Stimulated activated CD8-positive, alpha-beta memory T cell treated with anti-CD3 and anti-CD28 coated beads, Interleukin-12 subunit alpha, Interleukin-12 subunit beta, amount 100 ng/mL, for 1 hour (primary cell): Measurements from ENCODE around the gene CRY2.
"Not testable (repeated sequence)": the region's sequence is repeated elsewhere in the genome, so short reads cannot be mapped to it uniquely, and the experiment has no call there.

Source experiments
- DNase-seq: peaks from one replicate; pipeline ENCODE4 v3.0.0-alpha.2; 2020; ENCODE audit warnings: low read depth

The CRY2 gene

DNA sequence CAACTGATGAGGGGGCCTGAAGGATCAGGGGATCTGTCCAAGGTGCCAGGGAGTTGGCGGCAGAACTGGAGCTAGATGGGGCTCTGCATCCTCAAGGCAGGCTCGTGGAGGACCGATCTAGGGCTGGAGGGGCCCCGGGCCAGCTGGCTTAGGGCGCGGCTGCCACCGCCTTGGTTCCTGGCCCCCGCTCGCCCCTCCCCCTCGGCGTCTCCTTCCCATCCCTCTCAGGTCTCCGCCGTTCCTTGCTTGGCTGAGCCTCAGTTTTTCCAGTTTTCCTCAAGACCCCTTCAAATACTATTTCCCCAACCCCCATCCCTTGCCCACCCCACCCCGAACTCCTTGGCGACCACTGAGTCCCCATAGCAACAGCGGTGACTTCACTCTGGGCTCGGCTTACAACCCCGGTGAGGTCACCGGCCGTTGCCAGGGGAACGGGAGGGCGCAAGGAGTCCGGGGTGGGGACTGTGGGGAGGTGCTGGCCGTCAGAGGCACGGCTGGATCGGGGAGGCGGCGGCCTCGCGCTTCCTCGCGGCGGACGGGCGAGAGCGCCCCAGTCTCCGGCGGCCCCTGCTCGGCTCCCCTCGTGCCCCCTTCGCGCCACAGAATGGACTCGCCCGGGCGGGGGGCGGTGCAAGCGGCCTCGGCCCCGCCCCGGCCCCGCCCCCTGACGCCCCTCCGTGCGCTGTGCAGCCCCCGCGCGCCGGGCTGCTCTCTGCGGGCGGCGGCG, 52.3 kb downstream of the CRY2 start:
- peak; percentile 39 for DNase-seq

DNA sequence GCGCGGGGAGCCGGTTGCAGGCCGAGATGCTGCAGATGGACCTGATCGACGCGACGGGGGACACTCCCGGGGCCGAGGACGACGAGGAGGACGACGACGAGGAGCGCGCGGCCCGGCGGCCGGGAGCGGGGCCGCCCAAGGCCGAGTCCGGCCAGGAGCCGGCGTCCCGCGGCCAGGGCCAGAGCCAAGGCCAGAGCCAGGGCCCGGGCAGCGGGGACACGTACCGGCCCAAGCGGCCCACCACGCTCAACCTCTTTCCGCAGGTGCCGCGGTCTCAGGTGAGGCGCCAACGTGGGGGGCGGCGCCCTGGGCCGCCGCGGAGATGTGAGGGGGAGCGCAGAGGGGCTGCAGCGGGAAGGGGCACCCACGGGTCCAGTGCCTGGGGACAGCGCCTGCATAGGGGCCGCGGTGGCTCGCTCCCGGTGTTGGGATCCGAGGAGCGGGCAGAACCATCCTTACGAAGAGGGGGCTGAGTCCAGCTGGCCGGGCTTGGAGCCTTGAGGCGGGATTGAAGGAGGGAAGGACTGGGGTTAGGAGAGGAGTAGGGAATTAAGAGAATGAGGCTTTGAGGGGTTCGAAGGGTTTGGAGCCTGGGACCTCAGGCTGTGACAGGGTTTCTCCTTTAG, 53.0 kb downstream of the CRY2 start:
- DNase-seq = not testable (repeated sequence)

DNA sequence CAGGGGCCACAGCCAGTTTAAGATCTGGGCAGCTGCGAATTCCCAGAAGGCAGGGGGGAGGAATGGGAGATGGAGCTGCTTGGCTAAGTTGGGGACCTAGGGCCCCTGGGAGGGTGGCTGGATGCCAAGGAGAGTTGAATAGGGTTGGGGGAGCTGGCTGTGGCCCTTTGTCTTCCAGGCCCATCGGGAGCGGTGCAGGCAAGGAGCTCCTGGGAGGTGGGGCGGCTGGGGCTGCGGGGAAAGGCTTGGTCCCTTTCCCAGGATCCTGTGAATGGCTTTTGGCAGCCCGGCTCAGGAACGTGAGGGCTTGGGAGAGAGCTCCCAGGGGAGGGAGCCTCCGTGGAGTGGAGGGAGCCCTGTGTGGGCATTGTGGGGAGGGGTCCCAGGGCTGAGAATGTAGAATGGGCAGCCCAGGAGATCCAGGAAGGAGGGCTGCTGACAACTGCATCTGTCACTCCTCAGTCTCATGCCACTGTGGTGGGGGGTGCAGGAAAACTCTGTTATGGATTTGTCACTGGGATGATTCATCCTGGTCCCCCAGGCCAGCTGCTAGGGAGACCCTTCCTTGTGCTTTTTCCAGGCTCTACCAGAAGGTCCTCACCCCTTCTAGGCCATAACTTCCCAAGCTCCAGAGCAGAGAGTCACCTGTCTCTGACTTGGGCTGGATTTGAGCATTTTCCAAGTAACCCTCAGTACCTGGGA, 53.8 kb downstream of the CRY2 start:
- no peak for DNase-seq

DNA sequence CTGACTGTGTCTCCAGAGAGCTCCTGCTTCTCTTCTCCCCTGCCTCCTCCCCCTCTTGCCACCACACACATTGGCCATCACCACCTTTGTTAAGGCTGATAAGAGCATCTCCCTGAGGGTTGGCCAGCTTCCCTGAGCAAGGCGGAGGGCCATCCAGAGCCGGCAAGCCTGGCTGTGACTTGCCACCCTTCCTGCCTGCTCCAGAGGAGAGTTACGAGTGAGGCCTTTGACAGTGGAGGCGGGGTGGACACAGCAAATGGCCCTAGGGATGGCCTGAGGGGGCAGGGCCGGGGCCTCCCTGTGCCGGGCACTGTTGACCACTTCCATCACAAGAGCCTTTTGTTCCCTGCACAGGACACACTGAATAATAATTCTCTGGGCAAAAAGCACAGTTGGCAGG, 54.4 kb downstream of the CRY2 start:
- DNase-seq = no peak

DNA sequence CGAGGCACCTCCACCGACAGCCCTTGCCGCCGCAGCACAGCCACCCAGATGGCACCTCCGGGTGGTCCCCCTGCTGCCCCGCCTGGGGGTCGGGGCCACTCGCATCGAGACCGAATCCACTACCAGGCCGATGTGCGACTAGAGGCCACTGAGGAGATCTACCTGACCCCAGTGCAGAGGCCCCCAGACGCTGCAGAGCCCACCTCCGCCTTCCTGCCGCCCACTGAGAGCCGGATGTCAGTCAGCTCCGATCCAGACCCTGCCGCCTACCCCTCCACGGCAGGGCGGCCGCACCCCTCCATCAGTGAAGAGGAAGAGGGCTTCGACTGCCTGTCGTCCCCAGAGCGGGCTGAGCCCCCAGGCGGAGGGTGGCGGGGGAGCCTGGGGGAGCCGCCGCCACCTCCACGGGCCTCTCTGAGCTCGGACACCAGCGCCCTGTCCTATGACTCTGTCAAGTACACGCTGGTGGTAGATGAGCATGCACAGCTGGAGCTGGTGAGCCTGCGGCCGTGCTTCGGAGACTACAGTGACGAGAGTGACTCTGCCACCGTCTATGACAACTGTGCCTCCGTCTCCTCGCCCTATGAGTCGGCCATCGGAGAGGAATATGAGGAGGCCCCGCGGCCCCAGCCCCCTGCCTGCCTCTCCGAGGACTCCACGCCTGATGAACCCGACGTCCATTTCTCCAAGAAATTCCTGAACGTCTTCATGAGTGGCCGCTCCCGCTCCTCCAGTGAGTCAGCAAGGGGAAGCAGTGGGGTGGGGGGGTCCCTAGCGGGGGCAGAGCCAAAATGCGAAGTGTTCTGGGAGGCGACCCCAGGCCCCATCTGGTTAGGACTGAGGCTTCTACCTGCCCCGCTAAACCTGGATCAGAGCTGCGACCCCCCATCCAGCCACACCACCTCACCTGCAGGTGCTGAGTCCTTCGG, 55.4 kb downstream of the CRY2 start:
- DNase-seq = no peak

DNA sequence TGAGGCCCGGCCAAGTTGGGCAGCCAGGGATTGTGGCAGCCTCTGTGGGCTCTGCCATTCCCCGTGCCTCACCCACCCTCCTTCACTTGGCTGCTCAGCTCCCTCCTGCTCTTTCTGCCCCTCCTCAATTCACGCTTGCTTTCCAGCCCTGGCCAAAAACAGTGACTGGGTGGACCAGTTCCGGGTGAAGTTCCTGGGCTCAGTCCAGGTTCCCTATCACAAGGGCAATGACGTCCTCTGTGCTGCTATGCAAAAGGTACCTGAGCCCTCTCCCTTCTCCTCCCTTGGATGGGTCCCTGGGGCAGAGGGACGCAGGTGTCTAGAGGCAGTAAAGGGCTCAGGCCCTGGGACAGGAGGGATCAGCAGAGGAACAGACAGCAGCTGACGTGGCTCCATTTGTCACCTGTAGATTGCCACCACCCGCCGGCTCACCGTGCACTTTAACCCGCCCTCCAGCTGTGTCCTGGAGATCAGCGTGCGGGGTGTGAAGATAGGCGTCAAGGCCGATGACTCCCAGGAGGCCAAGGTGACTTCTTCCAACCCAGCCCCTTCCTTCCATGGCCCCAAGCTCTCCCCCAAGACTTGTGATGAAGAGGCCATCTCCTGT, 57.1 kb downstream of the CRY2 start:
- no peak for DNase-seq

DNA sequence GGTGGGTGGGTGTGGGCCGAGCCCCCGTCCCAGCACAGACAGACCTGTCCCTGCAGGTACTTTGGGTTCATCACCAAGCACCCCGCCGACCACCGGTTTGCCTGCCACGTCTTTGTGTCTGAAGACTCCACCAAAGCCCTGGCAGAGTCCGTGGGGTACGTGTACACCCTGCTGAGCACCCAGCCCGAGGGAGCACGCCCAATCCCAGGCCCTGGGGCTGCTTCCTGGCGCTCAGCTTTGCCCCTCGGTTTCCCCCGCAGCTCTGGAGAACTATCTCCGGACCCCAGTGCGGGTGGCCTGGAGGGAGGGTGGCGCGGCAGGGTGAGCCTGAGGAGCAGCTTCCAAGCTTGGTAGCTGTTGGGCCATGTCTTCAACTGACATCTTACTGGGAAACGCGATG, 57.8 kb downstream of the CRY2 start:
- DNase-seq = no peak

DNA sequence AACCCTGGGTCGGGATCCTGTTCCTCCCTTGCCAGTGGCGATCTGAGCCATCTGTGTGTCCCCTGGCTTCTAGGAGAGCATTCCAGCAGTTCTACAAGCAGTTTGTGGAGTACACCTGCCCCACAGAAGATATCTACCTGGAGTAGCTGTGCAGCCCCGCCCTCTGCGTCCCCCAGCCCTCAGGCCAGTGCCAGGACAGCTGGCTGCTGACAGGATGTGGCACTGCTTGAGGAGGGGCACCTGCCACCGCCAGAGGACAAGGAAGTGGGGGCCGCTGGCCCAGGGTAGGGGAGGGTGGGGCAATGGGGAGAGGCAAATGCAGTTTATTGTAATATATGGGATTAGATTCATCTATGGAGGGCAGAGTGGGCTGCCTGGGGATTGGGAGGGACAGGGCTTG, 58.3 kb downstream of the CRY2 start:
- DNase-seq = not testable (repeated sequence)

DNA sequence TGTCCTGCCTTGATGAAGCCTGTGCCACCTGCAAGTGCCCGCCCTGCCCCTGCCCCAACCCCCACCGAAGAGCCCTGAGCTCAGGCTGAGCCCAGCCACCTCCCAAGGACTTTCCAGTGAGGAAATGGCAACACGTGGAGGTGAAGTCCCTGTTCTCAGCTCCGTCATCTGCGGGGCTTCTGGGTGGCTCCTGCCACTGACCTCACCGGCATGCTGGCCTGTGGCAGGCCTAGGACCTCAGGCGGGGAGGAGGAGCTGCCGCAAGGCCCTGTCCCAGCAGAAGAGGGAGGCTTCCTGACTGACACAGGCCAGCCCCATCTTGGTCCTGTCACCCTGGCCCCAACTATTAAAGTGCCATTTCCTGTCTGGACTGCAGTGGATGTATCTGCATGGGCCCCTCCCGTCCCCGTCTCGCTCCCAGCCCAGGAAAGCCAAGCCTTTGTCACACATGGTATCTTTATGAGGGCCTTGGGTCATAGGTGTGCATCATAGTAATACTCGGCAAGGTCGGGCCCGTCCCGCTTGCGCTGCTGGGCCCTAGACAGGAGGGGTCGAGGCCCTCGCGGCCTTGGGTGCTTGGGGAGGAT, 58.9 kb downstream of the CRY2 start:
- no peak for DNase-seq

DNA sequence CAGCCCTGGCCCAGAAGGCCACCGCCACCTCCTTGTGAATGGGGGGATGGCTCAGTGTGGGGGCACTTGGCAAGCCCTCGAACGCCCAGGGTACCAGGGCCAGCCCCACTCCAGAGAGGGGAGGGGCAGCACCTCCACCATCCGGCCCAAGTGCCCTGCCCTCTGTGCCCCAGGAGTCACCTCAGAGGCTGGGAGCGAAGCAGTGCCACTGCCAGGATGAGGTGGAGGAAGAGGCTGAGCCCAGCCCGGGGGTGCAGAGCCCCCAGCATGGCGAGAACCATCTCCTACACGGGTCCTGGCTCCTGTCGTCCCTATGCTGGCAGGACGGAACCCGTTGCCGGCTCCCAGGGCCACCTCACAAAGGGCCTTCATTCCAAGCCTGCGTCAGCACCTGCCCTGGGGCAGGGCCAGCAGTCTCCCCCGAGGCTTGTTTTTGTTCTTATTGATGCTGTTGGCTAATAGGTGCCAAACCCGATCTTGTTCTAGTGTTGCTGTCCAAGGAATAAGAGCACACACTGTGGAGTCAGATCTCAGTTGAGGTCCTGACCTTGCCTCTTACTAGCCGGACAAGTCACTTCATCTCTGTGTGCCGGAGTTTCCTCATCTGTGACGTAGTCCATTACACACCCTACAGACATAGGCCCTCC, 59.8 kb downstream of the CRY2 start, which contains the start of gene FREY1:
TSS of gene FREY1 (minus strand) at position 307 of the 647 bp plus-strand sequence. CDS start at position 281, 26 bp downstream.
- no peak for DNase-seq

DNA sequence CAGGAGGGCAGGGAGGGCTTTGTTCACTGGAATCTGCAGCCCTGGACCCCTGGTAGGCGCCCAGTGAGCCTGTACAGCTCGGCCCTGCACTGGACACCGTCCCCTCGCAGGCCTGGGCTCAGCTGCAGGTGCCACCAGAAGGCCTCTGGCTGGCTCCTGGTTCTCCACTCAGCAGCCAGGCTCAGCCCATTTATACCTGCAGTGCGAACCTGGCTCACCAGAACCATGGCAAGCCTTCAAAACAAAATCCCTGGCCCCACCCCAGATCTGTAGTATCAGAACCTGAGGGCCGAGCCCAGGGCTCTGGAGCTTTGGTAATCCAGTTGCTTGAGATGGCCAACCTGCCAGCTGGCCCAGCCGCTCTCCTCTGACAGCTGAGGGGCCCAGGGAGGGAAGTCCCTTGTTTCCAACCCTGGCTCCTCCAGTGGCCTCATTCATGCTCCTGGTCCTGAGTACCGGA, 60.7 kb downstream of the CRY2 start:
- no peak for DNase-seq

DNA sequence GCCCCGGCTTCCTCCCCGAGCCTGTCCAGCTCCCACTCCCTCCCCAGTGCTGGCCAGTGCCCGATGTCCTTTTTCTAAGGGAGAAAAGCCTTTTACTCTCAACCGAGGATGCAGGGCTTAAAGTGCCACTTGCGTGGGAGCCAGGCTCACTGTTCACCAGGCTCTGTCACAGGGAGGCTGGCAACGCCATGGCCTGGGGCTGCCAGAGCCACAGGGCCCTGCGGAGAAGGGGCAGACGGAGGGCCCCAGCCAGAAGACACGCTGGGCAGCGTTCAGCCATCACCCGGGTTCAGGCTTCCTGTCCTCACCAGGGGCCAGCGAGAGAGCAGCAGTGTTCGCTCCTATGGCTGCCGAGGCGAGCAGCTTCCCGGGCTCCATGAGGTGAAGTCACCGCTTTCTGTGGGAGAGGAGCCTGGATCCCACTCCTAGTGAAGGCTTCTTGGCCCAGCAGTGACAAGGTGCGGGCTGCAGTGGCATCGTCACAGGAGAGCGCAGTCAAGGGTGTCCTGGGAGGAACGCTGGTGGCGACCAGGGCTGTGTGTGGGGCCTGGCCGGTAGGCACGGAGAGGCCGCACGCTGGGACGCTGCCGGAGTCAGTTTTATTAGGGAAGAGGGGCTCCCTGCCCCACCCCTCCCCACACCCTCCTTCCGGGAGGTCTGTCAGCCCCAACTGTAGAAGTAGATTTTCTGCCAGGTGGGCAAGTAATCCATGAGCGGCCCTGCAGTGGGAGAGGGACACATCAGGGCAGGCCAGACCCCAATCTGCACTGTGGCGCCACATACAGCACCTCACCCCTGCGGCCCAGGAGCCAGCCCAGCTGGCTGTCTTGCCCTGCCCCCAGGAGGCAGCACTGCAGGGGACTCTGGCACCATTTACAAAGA, 62.6 kb downstream of the CRY2 start:
- no peak for DNase-seq

DNA sequence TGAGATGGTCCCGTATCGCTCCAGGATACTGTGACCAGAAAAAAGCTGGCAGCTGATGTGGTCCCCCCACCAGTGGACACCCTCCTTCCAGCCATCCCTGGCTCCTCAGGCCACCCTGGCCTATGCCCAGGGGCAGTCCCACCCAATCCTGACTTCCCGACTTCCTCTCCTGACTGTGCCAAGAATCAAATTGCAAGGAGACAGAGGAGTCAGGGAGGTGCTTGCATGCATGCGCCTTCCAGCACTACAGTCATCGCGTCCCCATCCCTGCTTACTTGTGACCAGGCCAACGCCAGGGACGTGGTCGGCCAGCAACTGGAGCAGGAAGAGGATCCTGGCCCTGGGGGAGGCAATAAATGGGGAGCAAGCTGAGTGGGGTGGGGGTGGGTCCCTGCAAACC, 63.3 kb downstream of the CRY2 start:
- no peak for DNase-seq

DNA sequence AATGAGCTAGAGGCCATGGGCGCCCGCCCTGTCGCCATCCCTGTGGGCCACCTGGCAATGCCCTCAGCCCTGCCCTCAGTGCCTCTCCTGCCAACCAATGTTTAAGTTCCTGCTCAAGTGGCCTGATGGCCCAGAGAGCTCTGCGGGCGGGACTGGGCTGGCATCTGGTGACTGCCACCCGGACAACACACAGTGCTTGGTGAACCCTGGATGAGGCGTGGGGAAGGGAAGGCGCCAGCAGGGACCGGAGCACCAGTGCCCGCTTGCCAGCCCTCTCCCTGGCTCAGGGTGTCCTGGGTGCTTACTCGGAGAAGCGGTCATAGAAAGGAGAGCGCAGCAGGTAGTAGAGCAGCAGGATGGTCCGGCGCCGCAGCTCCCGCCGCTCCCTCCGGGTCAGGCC, 66.2 kb downstream of the CRY2 start:
- no peak for DNase-seq

DNA sequence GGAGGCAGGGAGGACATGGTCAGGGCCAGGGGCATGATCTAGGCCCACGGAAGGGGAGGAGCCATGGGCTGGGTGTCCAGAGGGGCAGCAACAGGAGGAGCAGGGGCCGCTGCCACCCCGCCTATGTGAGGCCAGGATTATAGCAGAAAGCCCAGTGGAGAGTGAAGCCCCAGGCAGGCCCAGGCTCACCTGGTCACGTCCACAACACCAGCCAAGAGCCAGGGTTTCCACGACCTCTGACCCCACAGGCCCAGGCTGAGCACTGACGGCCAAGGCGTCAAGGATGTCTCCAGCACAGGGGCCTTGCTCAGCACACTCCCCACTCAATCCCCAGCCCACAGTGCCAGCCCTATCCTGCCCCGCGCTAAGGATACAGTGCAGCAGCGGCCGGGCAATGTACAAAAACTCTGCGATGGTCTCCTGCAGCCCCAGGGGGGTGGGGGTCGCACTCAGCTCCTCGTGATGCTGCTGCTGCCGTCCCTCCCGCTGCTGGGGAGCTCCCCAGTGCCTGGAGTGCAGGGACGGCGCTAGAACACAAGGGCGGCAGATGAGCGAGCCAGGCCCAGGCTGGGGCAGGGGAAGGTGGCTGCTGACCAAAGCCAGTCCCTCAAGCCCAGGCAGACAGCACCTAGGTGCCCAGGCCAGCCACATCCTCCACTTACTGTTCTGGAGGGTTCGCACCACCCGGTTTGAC, 66.8 kb downstream of the CRY2 start:
- no peak for DNase-seq

DNA sequence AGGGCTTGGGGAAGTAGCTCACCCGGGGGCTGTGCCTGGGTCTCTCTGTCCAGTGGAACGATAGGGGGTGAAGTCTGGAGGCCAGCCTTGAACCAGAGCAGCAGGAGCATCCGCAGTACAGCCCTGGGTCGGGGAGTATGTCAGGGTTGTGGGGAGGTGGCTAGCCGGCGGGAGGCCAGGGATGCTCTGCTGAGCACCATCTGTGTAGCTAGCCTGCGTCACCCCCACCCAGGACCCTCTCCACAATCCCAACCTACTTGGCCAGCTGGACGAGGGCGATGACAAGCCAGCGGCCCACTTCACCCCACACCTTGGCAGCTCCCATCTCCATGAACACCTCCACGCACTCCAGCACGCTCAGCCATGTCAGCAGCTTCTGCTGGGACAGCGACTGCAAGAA, 68.2 kb downstream of the CRY2 start:
- no peak for DNase-seq

DNA sequence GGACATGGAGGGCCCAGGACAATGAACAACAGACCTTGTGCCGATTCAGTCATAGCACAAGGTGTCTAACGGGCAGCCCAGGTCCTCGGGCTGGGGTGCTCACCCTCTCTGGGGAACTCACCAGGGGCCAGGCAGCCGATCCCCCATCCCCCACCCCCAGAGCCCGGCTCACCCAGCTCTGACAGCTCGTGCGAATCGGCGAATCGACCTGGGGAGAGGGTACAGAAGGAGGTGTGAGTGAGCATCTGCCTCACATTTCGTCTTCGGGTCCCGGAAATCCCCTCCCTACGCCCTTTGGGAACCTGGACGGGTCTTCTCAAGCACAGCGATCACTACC, 70.0 kb downstream of the CRY2 start:
- no peak for DNase-seq

DNA sequence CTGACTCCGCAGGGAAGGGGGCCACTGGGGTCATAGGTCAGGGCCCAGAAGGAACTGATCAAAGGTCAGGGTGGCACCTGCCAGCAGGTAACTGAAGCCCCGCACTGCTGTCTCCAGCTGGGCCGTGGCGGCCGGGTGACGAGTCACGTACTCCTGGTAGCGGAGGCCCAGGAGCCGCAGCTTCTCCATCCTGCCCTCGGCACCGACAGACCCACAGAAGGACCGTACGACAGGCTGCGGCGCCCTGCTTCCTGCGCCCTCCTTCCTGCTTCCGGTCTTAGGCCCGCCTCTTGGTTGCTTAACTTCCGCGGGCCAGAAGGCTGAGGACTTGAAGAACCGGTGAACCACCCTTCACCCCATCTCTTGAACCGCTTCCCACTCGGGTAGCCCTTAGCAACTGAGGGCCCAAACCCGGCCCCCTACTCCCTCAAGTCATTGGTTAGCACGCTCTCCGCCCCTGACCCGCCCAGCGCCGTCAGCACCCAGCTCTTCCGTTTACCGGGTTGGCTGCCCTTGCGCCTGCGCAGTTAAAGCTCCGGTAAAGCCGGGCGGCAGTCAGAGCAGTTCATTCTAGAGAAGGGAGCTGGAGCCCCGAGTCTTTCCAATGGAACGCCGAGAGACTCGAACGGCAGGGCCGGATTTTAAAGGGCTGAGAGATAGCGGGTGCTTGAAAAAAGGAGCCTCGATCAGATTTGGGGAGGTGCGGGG, 70.5 kb downstream of the CRY2 start, which contains the start of gene PEX16:
TSS of gene PEX16 (minus strand) at position 255 of the 708 bp plus-strand sequence. CDS start at position 189, 66 bp downstream.
- peak; percentile 91 for DNase-seq
